A673 (cell line): Measurements from ENCODE around the gene HOXC5. TPM values are rescaled to one million over a fixed set of nuclear protein-coding genes. Genes with fewer than 3 reads are reported as not detected.

Source experiments
- BruUV-seq: library from RNA; stranded (reverse); fragments of 400-500 nt; replicated peaks from 2 replicates; lab custom pipeline; 2021; lab: Mats Ljungman, UMichigan
- CTCF ChIA-PET: fragments of 300-600 bp; sonication (Branson Sonifier 250); formaldehyde crosslinking; loops from one replicate; lab custom pipeline; 2022; ENCODE audit warnings: antibody characterized with exemption; lab: Charles Lee
- POLR2A ChIA-PET: fragments of 300-600 bp; sonication (Branson Sonifier 250); formaldehyde crosslinking; loops from one replicate; lab custom pipeline; 2022; ENCODE audit warnings: antibody characterized with exemption; ENCODE audit not compliant: low non-redundant PET; lab: Charles Lee
- DNase-seq: peaks from one replicate; pipeline ENCODE4 v3.0.0-alpha.2; 2015; ENCODE audit warnings: low spot score
- H3K27ac ChIP-seq: fragments of 200-600 bp; sonication (generic); 2 replicates; pipeline ENCODE4 v1.5.1; 2016; ENCODE audit warnings: mixed run types, low read depth, mild to moderate bottlenecking, mixed read lengths, antibody characterized with exemption, low read length; ENCODE audit not compliant: poor library complexity, severe bottlenecking
- H3K27me3 ChIP-seq: fragments of 200-600 bp; sonication (generic); replicated peaks from 2 replicates; pipeline ENCODE4 v1.6.1; 2017; ENCODE audit warnings: mixed run types, low read depth, mild to moderate bottlenecking, mixed read lengths, antibody characterized with exemption, low read length; ENCODE audit not compliant: insufficient read depth, poor library complexity
- H3K36me3 ChIP-seq: fragments of 200-600 bp; sonication (generic); 2 replicates; pipeline ENCODE4 v1.6.1; 2016; ENCODE audit warnings: mixed run types, mild to moderate bottlenecking, mixed read lengths, antibody characterized with exemption, low read length; ENCODE audit not compliant: insufficient read depth, poor library complexity, severe bottlenecking
- H3K4me1 ChIP-seq: fragments of 200-600 bp; sonication (generic); 2 replicates; pipeline ENCODE4 v1.6.1; 2017; ENCODE audit warnings: mixed run types, mild to moderate bottlenecking, mixed read lengths, antibody characterized with exemption, low read length; ENCODE audit not compliant: insufficient read depth, poor library complexity, severe bottlenecking
- H3K4me3 ChIP-seq: fragments of 200-600 bp; sonication (generic); 2 replicates; pipeline ENCODE4 v1.5.1; 2016; ENCODE audit warnings: low read depth, mixed run types, mild to moderate bottlenecking, mixed read lengths, low read length; ENCODE audit not compliant: poor library complexity, severe bottlenecking
- H3K9me3 ChIP-seq: fragments of 200-600 bp; sonication (generic); 2 replicates; pipeline ENCODE4 v1.6.1; 2016; ENCODE audit warnings: mixed run types, low read depth, mild to moderate bottlenecking, mixed read lengths, antibody characterized with exemption, low read length; ENCODE audit not compliant: poor library complexity, severe bottlenecking
- EZH2 ChIP-seq: fragments of 200-600 bp; sonication (generic); IDR thresholded peaks from 2 replicates; pipeline ENCODE4 v1.6.1; 2017; ENCODE audit warnings: borderline replicate concordance, low read depth, mild to moderate bottlenecking, mixed read lengths, antibody characterized with exemption, low read length; ENCODE audit not compliant: poor library complexity, severe bottlenecking
- intact Hi-C: fragments of 100-400 bp; cut with micrococcal nuclease; formaldehyde crosslinking; loops from one replicate; pipeline ENCODE4 v1.10.0; 2022; ENCODE audit not compliant: unreplicated experiment
- total RNA-seq: library from RNA; stranded (reverse); gene quantifications from 2 replicates; pipeline ENCODE4 v1.2.3, GENCODE V29; 2021
- TF ChIP-seq, protein P1 (sequence below): fragments of 300-800, 200-600 bp; sonication (generic); conservative IDR thresholded peaks from 2 replicates; pipeline ENCODE4 v1.5.1; 2017; ENCODE audit warnings: low read depth, mild to moderate bottlenecking, antibody characterized with exemption, low read length, moderate library complexity, mixed read lengths

HOXC5 gene
- total RNA-seq, 1 experiment from 2014 or later: 1.9 TPM

DNA sequence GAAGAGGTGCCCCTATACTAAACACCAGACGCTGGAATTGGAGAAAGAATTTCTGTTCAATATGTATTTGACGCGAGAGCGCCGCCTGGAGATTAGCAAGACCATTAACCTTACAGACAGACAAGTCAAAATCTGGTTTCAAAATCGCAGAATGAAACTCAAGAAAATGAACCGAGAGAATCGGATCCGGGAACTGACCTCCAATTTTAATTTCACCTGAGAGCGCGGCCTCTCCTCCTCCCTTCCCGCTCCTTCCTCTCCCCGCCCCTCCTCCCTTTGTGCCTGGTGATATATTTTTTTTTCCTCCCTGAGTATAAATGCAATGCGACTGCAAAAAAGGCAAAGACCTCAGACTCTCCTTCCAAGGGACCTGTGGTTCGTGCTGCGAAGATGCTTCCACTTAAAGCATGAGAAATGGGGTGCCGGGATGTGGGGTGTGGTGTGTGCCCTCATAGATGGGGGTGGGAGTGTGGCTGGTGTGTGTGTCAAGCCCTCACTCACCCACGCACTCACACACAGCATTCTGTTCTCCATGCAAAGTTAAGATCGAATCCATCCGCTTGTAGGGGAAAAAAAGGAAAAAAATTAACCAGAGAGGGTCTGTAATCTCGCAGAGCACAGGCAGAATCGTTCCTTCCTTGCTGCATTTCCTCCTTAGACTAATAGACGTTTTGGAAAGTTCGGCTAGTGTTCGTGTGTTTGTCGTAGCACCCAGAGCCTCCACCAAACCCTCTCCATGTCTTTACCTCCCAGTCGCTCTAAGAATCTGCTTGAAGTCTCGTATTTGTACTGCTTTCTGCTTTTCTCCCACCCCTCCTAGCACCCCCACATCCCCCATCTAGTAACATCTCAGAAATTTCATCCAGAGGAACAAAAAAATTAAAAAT lies 43.4 kb upstream of the HOXC5 start:
- H3K36me3 ChIP-seq: no peaks in the 10 kb centered on the region
- H3K4me3 ChIP-seq: peak overlapping the region; percentile 47
- intact Hi-C loops: loop anchor here (1.0 to 10.0 kb wide), 2 partner anchors 15 to 385 kb away; no protein-coding TSS in a partner anchor
- BruUV-seq: TSS peak; percentile 23
- peaks cover 76% of the 10 kb centered on the region for H3K4me1 ChIP-seq
- H3K27me3 ChIP-seq: no peaks in the 10 kb centered on the region
- peak overlapping the region; percentile 65 for H3K27ac ChIP-seq
- no peak for TF ChIP-seq EZH2
- TF ChIP-seq, protein P1, sequence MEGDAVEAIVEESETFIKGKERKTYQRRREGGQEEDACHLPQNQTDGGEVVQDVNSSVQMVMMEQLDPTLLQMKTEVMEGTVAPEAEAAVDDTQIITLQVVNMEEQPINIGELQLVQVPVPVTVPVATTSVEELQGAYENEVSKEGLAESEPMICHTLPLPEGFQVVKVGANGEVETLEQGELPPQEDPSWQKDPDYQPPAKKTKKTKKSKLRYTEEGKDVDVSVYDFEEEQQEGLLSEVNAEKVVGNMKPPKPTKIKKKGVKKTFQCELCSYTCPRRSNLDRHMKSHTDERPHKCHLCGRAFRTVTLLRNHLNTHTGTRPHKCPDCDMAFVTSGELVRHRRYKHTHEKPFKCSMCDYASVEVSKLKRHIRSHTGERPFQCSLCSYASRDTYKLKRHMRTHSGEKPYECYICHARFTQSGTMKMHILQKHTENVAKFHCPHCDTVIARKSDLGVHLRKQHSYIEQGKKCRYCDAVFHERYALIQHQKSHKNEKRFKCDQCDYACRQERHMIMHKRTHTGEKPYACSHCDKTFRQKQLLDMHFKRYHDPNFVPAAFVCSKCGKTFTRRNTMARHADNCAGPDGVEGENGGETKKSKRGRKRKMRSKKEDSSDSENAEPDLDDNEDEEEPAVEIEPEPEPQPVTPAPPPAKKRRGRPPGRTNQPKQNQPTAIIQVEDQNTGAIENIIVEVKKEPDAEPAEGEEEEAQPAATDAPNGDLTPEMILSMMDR: peak; percentile 80
- CTCF ChIA-PET: interaction anchor here (0.8 to 1.0 kb wide), 2 partner anchors 202 to 218 kb away, joined by 4 to 7 read pairs; no protein-coding TSS in a partner anchor
- peak; percentile 94 for DNase-seq
- H3K9me3 ChIP-seq: no peaks in the 10 kb centered on the region
- POLR2A ChIA-PET: interaction anchor here (0.6 kb wide), 2 partner anchors 27 to 750 kb away, joined by 5 to 11 read pairs; no protein-coding TSS in a partner anchor

DNA sequence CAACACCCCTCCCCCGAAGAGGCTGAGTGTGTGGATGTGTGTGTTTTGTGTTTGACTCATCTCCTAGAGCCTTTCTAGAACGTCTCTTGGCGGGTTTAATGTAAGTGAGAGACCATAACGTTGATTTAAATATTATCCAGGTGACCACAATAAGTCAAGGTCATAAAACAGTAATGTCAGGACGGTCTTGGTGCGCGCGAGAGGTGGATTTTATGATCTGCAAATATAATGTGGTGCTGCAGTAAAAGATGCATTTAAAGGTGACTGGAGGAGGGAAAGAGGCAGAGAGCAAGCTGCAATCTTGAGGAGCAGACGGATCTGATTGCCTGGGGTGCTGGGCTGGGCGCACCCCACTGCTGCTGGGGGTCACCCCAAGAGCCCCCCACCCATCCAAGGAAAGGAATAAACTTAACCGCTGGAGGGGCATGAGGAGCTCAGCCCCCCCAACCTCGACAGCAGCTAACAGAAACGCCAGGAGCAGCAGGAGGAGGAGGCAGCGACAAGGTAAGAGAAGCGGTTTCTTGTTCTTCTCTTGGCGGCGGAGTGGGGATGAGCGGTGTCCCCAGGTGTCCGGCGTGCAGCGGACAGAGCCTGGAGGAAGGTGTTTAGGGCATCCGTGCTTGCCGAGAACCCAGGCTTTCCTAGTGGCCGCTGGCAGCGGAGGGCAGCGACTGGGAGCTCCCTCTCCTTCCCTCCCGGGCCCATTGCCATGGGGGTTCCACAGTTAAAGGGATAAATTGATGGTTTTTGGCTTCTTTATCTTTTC lies 42.4 kb upstream of the HOXC5 start:
- POLR2A ChIA-PET: interaction anchor here (0.6 kb wide), 1 partner anchor 26 kb away, joined by 5 read pairs; no protein-coding TSS in a partner anchor

DNA sequence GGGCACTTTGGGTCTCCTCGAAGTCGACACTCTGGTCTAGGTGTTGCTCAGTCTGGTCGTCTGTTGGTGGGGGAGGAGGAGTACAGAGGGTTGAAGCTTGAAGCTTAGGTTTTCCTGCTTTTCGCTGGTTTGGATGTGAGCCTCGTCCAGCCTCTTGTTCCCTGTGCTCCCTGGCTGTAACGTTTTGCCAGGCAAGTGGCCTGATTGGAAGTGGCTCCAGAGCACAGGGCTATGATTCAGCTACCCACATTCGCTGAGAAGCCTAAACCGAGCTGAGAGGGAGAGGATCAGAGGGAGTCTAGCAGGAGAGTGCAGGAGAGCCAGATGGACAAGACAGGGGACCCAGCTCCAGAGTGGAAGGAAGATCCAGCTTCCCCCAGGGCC lies 41.8 kb upstream of the HOXC5 start:
- Histone ChIP-seq H3K4me3 (no peak overlapping the region), H3K4me1 (peaks cover 82% of the 10 kb centered on the region), H3K27ac (peak overlapping the region; percentile 19), H3K27me3 (no peaks in the 10 kb centered on the region), H3K36me3 (no peaks in the 10 kb centered on the region), H3K9me3 (no peaks in the 10 kb centered on the region)
- POLR2A ChIA-PET: no interaction called here
- TF ChIP-seq, protein P1: no peak
- no peak for TF ChIP-seq EZH2
- intact Hi-C loops: no loop called here
- BruUV-seq: no TSS peak
- CTCF ChIA-PET: no interaction called here
- DNase-seq: no peak

More for the DNA sequence above, 42.4 kb upstream of the HOXC5 start:
- Histone ChIP-seq H3K4me1 (peaks cover 82% of the 10 kb centered on the region), H3K27ac (peak overlapping the region; percentile 19), H3K36me3 (no peaks in the 10 kb centered on the region), H3K27me3 (no peaks in the 10 kb centered on the region), H3K9me3 (no peaks in the 10 kb centered on the region), H3K4me3 (no peak overlapping the region)
- intact Hi-C loops: no loop called here
- no TSS peak for BruUV-seq
- DNase-seq: no peak
- CTCF ChIA-PET: no interaction called here
- TF ChIP-seq, protein P1: no peak
- no peak for TF ChIP-seq EZH2
